ENCODE measurements around the gene RRP36.

The RRP36 gene

DNA sequence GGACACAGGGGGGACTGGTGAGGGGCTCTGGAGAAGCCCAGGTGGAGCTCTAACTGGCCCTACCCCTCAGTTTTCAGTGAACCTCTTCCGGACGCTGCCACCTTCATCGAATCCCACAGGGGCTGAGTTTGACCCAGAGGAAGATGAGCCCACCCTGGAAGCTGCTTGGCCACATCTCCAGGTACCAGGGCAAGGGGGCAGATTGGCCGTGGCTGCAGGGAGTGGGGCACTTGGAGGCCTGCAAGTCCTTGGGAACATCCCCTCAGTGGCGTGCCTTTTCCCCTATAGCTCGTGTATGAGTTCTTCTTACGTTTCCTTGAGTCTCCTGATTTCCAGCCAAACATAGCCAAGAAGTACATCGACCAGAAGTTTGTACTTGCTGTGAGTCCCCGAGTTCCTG lies 14.3 kb upstream of the RRP36 start:
- DNase-seq (ENCODE audit: low spot score) = no peak

DNA sequence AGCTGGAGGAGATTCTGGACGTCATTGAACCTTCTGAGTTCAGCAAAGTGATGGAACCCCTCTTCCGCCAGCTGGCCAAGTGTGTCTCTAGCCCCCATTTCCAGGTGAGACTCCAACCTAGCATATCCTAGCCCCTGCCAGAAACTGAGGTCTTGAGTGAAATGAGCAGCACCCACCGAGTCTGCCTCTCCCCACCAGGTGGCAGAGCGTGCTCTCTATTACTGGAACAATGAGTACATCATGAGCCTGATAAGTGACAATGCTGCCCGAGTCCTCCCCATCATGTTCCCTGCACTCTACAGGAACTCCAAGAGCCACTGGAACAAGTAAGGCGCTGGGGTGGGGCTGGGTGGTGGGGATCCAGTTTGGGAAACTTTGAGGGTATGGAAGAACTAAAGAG lies 12.3 kb upstream of the RRP36 start:
- no peak for DNase-seq (ENCODE audit: low spot score)

DNA sequence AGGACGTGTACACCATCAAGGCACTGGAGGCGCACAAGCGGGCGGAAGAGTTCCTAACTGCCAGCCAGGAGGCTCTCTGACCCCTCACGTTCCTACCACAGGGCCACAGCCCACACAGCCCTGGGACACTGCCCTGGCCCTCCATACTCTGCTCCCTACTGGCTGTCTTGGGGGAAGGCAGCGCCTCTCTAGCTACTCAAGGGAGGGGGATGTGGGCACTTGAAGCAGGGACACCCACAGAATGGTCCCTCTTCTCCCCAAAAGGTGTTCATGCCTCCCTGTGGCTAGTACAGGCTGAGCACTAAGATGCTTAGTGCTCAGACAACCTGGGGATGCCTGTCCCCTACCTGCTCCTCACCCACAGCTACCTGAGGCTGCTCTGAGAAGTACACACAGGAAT lies 10.2 kb upstream of the RRP36 start:
- no peak for DNase-seq (ENCODE audit: low spot score)

GRCh38 chr6:43012364-43012763 lies 9.1 kb upstream of the RRP36 start:
- DNase-seq (ENCODE audit: low spot score) = no peak

GRCh38 chr6:43013097-43013842 lies 8.2 kb upstream of the RRP36 start:
- no peak for DNase-seq (ENCODE audit: low spot score)

DNA sequence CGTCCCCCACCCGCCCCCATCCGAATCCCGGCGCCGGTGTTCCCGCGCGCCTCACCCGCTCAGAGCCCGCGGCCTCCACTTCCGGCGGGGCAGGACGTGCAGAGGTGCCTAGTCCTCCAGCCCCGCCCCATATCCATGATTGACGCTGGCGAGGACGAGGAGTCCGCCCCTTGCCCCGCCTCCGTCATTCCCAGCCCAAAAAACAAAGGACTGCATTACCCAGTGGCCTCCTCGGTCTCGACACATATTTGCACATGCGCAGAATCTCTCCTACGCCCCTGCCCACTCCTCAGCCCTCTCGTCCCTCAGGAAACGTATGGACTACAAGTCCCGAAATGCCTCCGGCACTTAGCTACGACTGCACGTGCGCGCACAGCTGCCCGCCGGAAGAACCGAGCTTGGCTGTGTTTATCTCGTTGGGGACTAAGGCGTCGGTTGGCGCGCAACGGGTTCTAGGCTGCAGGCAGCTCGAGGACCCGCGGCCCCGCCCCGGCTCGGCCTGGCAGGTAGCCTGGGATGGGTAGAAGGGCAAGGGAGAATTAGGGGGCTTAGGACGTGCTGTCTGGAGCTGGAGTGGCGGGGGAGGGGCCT lies 7.5 kb upstream of the RRP36 start, which contains the start of the genes KLHDC3 and MEA1:
KLHDC3 (plus strand) TSS at position 407 of the 591 bp plus-strand sequence. CDS start 2,944 bp downstream, outside the sequence.
MEA1 (minus strand) TSS at position 104 of the 591 bp plus-strand sequence. CDS start 133 bp downstream, outside the sequence.
- DNase-seq (ENCODE audit: low spot score) = peak; percentile 100

GRCh38 chr6:43014434-43014909 lies 7.0 kb upstream of the RRP36 start:
- DNase-seq (ENCODE audit: low spot score) = no peak

- DNase-seq (ENCODE audit: low spot score) = no peak
These were observed 5.1 kb upstream of the RRP36 start for GRCh38 chr6:43016176-43016942.

DNA sequence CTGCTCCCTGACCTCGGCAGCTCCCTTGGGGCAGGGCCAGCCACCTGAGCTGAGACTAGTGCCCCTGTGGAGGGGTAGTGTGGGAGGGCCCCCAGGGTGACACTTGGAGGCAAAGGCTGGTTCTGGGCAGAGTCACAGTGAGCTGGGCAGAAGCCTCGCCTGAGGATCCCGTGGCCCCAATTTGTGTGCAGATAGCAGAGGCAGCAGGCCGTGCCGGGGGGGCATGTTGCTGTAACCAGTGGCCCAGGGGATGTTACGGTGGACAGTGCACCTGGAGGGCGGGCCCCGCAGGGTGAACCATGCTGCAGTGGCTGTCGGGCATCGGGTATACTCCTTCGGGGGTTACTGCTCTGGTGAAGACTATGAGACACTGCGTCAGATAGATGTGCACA lies 4.5 kb upstream of the RRP36 start:
- DNase-seq (ENCODE audit: low spot score) = no peak

- no peak for DNase-seq (ENCODE audit: low spot score)
These were observed 2.3 kb upstream of the RRP36 start for GRCh38 chr6:43019152-43019551.

- DNase-seq (ENCODE audit: low spot score) = no peak
These were observed 1.2 kb upstream of the RRP36 start for GRCh38 chr6:43020052-43020705.

DNA sequence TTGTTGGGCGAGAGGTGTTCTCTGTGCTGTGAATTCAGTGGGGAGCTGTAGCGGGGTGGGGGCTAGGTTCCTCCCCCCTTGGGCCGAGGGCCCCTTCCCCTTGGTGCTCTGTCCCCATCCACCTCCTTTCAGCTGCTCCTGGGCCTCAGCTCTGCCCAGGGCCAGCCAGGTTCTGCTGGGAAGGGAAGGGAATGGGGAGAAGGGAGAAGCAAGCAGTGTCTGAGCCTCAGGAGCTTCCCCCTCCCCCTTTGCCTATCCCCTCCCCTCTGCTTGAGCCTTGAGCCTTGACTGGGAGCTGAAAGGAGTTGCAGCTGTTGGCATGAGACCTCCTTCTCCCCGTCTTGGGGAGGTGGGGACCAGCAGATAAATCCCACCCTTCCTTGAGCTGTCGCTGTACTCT lies 576 bp upstream of the RRP36 start:
- no peak for DNase-seq (ENCODE audit: low spot score)

- no peak for DNase-seq (ENCODE audit: low spot score)
These were observed 3.0 kb downstream of the RRP36 start for GRCh38 chr6:43024436-43024835.

DNA sequence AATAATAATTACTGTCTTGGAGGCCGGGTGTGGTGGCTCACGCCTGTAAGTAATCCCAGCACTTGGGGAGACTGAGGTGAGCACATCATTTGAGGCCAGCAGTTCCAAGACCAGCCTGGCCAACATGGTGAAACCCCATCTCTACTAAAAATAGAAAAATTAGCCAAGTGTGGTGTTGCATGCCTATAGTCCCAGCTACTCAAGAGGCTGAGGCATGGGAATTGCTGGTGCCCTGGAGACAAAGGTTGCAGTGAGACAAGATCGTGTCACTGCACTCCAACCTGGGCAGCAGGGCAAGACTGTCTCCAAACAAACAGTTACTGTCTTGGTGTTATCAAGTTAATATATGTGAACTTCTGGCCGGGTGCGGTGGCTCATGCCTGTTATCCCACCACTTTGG lies 4.9 kb downstream of the RRP36 start:
- DNase-seq (ENCODE audit: low spot score) = no peak

GRCh38 chr6:43029120-43029519 lies 7.7 kb downstream of the RRP36 start:
- no peak for DNase-seq (ENCODE audit: low spot score)

DNA sequence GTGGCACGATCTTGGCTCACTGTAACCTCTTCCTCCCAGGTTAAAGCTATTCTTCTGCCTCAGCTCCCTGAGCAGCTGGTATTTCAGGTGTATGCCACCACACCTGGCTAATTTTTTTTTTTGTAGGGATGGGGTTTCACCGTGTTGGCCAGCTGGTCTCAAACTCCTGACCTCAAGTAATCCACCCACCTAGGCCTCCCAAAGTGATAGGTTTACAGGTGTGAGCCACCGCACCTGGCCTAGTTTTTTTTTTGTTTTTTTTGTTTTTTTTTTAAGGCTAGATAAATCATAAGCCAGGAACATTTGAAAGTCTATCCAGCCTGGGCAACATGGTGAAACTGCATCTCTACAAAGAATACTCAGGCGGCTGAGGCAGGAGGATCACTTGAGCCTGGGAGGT lies 10.9 kb downstream of the RRP36 start:
- DNase-seq (ENCODE audit: low spot score) = no peak

DNA sequence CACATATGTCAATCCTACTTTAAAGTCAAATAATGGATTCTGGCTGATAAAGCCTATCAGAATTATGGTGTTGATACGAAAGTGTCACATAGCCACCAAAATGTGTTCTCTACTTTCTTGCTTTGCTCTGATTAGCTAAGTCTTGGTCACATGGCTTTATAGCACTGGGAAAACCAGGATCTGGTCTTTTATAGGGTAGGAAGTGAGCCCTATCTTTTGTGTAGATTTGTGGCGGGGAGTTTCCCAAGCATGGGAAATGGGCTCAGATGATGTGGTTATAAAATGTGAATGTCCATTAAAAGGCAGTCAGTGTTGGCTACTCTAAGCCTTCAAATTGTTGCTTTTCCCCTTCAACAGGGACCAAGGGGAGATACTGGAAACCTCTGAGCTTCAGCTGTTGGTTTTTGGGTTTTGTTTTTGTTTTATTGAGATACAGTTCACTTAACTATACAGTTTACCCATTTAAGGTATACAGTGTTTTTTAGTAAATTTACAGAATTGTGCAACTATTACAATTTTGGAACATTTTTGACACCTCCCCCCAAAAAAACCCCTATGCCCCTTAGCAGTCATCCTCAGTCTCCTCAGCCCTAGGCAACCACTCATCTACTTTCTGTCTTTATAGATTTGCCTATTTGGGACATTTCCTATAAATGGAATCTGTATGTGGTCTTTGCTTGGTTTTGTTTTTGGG lies 12.2 kb downstream of the RRP36 start:
- DNase-seq (ENCODE audit: low spot score) = no peak

DNA sequence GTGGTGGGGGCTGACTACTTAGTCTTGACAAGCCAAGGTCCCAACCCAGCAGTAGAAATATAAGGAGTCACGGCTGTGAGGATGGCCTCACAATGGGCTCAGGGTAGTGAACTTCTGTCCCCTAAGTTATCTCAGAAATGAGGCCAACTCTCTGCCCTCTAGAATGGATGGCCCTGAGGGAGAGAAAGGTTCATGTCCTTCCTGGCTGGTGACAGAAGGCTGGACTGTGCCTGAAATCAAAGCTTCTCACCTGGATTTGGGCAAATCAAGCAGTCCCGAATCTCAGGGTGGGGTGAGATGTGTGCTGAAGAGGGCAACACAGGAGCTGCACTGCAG lies 12.7 kb downstream of the RRP36 start:
- DNase-seq (ENCODE audit: low spot score) = no peak

GRCh38 chr6:43035495-43036194 lies 14.2 kb downstream of the RRP36 start:
- no peak for DNase-seq (ENCODE audit: low spot score)

- peak; percentile 57 for DNase-seq (ENCODE audit: low spot score)
These were observed 15.3 kb downstream of the RRP36 start for GRCh38 chr6:43036712-43037111.

DNA sequence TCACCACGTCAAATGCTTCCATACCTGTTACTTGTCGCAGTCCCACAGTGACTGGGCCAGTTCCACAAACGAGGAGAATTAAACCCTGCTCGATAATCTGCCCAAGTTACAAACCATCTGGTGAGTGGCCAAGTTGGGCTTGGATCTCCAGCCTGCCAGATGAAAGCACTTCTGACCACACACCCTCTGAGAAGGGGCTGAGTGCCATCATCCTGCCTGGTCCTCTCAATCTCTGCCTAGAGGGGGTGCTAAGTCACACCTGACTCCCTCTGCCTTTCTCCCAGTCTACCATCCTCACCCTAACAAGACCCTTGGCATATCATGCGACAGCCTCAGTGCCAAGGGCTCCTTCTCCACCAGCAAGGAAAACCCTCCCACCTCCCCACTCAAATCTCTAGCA lies 15.8 kb downstream of the RRP36 start:
- no peak for DNase-seq (ENCODE audit: low spot score)

Measured in putamen (tissue), 1 donor.